Gastroesophageal sphincter (tissue), 3 donors: ENCODE results near the gene HELQ.

Experiments
- CTCF ChIP-seq, 4 experiments: fragments of 200-600 bp in 2 of 4; fragments of 450-650 bp in 2 of 4; sonication (generic) in 1 of 4; IDR thresholded peaks; one replicate each; pipeline ENCODE4 v1.5.1; 2017 to 2019; ENCODE audit warnings: antibody characterized with exemption in 4 of 4, mild to moderate bottlenecking in 2 of 4, moderate library complexity in 2 of 4
- POLR2A ChIP-seq, 2 donors: fragments of 450-650 bp; IDR thresholded peaks; one replicate each; pipeline ENCODE4 v1.6.1; 2017; ENCODE audit warnings: antibody characterized with exemption in 2 of 2, mild to moderate bottlenecking in 2 of 2, moderate library complexity in 1 of 2
- POLR2AphosphoS5 ChIP-seq: sonication (generic); formaldehyde crosslinking; IDR thresholded peaks from one replicate; pipeline ENCODE4 v1.6.1; 2017; ENCODE audit warnings: antibody characterized with exemption

- TF ChIP-seq CTCF (IDR thresholded peaks at IDR 0.05): no peak
- TF ChIP-seq POLR2AphosphoS5: no peak
- no peak for TF ChIP-seq POLR2A (IDR thresholded peaks at IDR 0.05)
Measured at GRCh38 chr4:83498187-83498586, 42.6 kb upstream of the HELQ start.
